ENCODE measurements around the gene CDKN2AIP.
"Not testable (repeated sequence)": the region's sequence is repeated elsewhere in the genome, so short reads cannot be mapped to it uniquely, and the experiment has no call there.

The CDKN2AIP gene

DNA sequence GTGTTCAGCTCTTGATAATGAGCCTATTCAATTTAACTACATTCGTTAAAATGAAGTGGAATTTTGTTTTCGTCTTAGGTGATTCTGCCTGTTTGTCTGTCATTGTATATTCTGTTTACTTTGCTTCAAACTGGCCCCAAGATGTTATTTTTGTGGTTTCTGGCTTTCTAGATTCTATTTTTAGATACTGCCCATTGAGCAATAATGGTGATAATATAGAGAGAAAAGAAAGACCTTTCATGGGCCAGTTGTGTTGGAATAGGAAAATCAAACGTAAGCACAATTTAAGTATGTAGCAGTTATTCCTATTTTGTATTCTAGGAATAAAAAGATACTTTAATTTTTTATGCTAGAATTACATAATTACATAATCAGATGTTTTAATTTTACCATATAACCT is 4.0 kb downstream of the CDKN2AIP start:
- DNase-seq (ENCODE audit: low read depth) = no peak

DNA sequence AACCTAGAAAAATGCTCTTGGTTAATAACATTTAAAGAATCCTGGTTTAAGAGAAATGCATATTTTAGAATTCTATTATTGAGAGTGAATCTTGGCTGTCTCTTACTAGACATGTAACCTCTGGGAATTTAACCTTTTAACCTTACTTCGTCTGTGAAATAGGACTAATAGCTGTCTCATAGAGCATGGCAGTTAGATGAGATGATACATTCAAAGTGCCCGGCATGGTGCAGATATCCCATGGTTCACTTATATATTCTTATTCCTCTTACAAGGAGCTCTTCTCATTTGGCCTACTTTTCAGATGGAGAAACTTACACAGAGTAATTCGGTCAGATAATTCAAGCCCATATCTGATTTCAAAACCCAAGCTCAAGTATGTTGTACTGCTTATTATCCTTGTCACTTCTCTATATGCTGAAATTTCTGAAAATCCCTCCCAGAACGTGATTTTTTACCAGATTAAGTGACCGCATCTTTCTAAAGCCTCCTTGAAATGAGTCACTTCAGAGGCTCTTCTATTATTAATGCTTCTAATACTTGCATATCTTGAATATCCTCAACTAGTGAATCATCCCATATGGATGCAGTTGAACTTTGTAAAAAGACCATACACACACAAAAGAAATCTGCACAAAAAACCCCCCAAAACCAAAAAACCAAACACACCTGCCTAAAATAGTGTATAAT is 4.9 kb downstream of the CDKN2AIP start:
- no peak for DNase-seq (ENCODE audit: low read depth)

DNA sequence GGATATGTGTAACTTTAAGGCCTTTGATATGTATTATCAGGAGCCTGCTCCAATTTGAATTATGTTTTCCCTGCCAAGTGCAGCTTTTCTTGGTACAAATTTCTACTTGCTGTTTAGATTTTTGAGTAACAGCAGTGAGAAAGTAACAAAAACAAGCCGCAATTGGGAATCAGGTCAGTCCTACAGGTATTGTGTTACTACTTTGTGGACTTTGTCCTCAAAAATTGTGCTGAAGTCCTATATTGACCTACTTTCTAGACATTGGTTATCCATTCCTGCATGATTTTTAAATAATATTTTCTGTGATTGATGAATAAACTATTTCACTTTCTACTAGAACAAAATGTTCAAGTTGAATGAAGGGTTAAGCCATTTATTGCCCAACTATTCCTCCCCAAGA is 5.7 kb downstream of the CDKN2AIP start:
- DNase-seq (ENCODE audit: low read depth) = no peak

DNA sequence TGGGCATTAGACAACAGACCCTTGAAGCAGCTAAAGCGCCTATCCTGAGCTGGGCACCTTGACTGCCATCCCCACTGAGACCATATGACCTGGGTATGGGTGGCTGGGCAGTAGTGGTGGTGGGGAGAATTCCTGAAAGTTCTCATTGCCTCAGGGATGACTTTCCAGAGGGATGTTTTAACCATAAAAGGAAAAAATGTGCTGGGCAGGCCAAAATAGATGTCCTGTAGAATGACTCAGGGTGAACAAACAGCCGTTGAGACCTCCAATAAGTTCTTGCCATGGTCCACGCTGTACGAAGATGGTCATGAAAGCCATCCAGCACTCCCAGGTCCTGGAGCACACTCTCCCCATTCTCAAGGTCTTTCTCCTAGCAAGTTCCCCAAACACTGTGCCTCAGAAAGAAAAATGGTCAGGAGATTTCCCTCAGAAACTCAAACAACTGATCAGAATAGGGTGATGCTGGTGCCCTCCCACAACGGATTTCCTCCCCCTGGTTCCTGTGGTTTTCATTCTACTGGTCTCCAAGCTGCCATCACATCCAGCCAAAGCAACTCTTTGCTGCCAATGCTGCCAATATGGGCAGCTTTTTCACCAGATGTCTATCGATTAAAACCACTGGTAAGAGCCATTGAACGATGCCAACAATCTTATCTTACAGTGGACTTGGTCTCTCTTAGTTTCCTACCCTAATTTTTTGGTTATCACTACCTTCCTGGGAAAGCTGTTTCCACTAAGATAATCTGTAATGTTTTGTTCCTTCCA is 11.2 kb downstream of the CDKN2AIP start:
- no peak for DNase-seq (ENCODE audit: low read depth)

DNA sequence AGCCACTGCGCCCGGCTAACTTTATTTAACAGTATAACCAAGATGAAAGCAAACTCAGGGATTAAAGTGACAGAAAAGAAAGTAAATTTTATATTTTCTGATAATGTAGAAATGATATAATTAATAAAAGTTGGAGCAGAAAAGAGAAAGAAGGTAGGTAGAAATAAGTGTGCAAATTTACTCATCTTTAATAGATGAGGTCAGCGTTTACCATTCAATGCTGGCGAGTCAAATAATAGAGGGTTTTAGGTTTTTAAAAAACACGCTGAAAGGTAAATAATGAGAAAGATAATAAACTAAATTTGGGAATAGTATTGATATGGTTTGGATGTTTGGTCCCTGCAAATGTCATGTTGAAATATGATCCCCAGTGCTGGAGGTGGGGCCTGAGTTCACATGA is 13.6 kb downstream of the CDKN2AIP start:
- no peak for DNase-seq (ENCODE audit: low read depth)

DNA sequence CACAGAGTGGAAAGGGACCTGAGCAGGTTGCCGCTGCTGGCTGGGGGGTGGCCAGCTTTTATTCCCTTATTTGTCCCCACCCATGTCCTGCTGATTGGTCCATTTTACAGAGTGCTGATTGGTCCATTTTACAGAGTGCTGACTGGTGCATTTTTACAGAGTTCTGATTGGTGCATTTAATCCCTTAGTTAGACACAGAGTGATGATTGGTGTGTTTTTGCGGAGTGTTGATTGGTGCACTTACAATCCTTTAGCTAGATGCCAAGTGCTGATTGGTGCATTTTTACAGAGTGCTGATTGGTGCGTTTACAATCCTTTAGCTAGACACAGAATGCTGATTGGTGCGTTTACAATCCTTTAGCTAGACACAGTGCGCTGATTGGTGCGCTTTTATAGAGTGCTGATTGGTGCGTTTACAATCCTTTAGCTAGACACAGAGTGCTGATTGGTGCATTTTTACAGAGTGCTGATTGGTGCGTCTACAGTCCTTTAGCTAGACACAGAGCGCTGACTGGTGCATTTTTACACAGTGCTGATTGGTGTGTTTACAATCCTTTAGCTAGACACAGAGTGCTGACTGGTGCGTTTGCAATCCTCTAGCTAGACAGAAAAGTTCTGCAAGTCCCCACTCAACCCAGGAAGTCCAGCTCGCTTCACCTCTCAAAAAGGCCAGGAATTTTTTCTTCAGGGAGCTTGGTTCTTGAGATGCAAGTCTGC is 19.6 kb downstream of the CDKN2AIP start:
- DNase-seq (ENCODE audit: low read depth) = not testable (repeated sequence)

DNA sequence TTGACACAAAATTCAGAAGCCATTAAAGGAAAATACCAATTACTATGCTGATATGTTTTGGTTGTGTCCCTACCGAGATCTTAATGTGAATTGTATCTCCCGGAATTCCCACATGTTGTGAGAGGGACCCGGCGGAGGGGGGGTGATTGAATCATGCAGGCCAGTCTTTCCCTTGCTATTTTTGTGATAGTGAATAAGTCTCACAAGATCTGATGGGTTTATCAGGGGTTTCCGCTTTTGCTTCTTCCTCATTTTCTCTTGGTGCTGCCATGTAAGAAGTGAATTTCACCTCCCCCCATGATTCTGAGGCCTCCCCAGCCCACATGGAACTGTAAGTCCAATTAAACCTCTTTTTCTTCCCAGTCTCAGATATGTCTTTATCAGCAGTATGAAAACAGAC is 21.4 kb downstream of the CDKN2AIP start:
- not testable (repeated sequence) for DNase-seq (ENCODE audit: low read depth)

DNA sequence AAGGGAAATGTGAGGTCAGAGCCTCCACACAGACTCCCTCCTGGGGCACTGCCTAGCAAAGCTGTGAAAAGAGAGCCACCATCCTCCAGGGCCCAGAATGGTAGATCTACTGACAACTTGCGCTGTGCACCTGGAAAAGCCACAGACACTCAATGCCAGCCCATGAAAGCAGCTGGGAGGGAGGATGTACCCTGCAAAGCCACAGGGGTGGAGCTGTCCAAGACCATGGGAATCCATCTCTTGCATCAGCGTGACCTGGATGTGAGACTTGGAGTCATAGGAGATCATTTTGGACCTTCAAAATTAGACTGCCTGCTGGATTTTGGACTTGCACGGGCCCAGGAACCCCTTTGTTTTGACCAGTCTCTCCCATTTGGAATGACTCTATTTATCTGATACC is 22.8 kb downstream of the CDKN2AIP start:
- no peak for DNase-seq (ENCODE audit: low read depth)

DNA sequence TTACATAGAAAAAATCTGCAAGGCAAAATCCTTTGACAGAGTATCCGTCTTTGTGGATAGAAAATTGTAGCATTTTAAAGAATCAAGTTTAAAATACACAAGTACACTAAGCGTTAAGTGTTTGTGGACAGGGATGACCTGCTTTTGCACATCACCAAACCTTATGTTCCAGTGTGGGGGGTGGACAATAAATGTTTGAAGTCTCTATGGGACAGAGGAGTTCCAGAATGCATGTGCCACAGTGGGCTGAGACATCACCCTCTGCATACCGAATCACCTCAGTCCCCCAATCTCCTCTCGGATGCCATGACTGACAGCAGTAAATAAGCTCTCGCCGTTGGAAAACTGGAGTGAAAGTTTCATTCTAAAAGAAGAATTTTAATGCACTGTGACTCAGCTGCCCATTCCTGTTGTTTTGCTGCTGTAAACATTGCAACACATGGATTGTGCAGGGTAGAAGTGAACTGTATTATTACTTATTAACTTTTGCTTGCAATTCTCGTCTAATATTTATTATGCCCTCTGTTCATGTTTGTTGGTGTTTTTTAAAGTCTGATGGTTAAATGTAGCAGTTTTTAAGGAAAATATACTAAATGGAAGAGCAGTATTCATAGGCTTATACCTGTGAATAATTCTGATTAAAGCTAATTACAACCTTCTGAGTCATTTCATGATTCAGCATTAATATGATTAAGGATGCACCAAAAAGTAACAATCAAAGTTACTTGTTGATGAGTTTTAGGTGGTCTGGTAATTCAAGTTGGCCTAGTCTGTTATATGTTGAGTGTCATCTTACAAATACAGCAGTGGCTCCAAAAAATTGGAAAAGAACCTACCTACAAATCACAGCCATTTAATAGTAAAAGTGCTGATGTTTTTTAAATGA is 24.0 kb downstream of the CDKN2AIP start:
- DNase-seq (ENCODE audit: low read depth) = no peak

DNA sequence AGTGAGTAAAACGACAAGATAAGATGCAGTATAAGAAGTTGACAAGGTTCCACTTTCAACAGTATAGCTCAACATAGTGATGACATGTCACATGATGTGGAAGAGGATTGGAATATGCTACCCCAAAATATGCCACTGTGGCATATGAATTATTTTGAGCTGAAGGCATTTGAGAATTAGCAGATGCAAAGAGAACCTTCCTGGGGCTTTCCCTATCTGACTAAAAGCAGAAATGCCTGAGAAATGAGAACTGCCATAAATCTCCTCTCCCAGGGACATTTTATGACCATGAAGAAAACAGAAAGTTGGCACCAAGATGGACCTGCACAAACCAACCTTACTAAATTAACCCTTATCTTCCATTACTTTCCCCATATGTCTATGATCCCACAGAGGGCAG is 24.8 kb downstream of the CDKN2AIP start:
- DNase-seq (ENCODE audit: low read depth) = no peak

DNA sequence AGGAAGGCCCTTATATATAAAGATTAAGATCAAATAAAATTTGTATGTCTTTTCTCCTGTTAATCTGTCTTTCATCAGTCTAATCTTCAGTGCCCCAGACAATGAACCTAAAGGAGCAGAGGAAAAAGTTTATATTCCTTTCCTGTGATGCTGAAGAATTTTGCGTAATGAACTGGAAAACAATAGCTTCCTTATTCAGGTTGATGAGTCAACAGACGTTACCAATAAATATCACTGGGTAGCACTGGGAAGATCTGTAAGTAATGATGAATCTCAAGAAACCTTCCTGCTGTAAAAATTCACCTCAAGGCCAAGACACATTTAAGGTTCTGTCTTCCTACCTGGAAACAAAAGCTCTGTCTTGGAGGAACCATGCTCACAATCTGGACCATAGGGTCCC is 25.5 kb downstream of the CDKN2AIP start:
- DNase-seq (ENCODE audit: low read depth) = no peak

DNA sequence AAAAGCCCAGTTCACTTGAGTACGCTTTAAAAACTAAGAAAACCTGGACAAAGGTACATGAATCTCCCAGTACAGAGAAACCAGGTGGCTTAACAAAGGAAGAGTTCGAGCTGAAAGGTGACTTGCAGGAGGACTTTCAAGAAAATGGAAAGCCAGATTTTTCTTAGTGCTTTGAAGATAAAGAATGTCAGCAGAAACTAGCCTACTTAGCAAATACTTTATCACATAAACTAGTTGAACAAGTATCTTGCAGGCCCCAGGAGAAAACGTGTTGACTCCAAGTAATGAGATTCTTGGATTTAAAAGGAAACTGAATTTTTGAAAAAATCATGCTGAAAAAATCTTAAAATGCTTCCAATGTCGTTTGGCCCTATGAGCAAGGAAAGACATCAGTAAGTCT is 26.4 kb downstream of the CDKN2AIP start:
- no peak for DNase-seq (ENCODE audit: low read depth)

DNA sequence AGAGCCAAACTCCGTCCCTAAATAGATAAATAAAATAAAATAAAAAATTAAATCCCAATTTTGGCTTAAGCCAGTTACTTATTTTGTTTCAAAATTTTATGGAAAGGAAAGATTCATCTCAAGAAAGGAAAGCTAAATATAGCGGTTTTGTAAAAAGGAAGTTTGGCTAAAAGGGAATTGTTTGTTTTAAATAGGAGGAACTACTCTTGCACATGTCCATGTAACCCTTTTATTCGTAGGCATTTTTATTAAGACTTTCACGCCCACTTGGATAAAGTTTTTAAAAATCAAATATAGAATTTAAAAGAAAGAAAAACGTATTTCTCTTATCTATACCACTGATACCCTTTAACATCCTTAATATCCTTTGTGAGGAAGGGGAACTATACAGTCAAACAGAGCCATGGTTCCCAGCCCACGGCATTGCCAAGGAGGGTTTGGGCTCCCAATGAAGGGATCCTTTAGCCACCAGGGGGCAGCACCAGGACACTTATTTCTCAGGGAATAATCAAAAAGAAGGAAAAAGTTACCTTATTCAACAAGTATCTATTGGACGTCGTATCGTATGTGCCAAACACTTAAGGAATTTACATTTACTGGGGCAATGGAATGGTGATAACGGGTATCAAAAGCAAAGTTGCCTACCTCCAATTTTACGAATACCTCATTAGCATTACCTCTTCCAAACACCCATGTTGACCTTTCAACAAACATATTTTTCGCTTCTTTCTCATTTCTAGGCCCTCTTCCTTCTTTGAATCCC is 27.7 kb downstream of the CDKN2AIP start:
- DNase-seq (ENCODE audit: low read depth) = no peak

DNA sequence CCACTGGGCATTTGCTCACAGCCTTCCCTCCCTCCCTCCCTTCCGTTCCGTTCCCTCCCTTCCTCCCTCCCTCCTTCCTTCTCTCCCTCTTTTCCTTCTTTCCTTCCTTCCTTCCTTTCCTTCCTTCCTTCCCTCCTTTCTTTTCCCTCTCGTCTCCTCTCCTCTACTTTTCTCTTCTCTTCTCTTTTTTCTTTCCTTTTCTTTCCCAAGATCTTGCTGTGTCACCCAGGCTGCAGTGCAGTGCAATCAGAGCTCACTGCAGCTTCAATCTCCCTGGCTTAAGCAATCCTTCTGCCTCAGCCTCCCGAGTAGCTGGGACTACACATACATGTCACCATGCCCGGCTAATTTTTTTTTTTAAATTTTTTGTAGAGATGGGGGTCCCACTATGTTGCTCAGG is 33.7 kb downstream of the CDKN2AIP start:
- no peak for DNase-seq (ENCODE audit: low read depth)

DNA sequence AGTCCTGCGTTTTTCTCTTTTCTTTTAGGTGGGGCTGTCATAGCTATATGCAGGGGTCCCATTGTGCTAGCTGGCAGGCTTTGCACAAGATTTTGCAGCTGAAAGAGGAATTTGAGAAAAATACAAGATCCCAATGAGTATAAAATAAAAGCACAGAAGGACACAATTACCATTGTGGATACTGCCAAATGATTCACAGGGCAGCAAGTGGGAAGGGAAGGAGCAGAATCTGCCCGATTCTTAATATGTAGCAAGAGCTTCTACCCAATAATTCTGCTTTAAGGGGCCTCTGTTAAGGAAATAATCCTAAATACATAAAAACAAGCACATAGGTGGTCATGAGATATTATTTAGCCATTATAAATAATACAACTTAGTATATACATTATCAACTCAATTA is 34.5 kb downstream of the CDKN2AIP start:
- no peak for DNase-seq (ENCODE audit: low read depth)

DNA sequence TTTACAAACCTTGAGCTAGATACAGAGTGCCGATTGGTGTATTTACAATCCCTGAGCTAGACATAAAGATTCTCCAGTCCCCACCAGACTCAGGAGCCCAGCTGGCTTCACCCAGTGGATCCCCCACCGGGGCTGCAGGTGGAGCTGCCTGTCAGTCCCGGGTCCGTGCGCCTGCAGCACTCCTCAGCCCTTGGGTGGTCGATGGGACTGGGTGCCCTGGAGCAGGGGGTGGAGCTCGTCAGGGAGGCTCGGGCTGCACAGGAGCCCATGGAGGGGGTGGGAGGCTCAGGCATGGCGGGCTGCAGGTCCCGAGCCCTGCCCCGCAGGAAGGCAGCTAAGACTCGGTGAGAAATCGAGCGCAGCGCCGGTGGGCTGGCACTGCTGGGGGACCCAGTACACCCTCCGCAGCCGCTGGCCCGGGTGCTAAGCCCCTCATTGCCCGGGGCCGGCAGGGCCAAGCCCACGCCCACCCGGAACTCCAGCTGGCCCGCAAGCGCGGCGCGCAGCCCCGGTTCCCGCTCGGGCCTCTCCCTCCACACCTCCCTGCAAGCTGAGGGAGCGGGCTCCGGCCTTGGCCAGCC is 38.2 kb downstream of the CDKN2AIP start:
- not testable (repeated sequence) for DNase-seq (ENCODE audit: low read depth)

DNA sequence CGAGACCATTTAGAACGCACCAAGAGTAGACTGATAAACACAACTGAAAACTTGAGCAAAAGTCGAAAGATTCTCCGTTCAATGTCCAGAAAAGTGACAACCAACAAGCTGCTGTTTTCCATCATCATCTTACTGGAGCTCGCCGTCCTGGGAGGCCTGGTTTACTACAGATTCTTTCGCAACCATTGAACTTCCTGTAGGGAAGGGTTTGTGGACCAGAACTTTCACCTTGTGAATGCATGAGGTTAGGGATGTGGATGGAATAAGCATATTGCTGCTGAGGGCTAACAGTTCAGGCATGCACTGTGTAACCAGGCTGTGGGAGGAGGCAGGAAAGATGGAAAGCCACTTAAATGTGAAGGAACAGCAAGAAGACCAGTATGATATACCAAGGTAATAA is 39.6 kb downstream of the CDKN2AIP start:
- no peak for DNase-seq (ENCODE audit: low read depth)

DNA sequence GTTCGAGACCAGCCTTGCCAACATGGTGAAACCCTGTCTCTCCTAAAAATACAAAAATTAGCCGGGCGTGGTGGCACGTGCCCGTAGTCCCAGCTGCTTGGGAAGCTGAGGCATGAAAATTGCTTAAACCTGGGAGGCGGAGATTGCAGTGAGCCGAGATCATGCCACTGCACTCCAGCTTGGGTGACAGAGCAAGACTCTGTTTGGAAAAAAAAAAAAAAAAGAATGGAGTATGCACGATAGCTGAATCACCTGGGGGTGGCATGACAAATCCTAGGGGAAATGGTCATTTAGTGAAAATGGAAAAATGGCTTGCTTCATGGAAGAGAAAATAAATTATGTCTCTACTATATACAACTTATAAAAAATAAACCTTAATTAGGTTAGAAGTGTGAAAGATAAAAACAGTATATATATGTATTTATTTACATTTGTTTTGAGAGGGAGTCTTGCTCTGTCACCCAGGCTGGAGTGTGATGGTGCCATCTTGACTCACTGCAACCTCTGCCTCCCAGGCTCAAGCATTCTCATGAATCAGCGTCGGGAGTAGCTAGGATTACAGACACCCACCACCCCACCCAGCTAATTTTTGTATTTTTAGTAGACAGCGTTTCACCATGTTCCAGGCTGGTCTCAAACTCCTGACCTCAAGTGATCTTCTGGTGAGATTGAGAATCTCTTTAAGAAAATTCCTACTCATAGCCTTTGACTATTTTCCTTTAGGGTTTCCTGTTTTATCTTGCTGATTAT is 41.1 kb downstream of the CDKN2AIP start:
- no peak for DNase-seq (ENCODE audit: low read depth)

DNA sequence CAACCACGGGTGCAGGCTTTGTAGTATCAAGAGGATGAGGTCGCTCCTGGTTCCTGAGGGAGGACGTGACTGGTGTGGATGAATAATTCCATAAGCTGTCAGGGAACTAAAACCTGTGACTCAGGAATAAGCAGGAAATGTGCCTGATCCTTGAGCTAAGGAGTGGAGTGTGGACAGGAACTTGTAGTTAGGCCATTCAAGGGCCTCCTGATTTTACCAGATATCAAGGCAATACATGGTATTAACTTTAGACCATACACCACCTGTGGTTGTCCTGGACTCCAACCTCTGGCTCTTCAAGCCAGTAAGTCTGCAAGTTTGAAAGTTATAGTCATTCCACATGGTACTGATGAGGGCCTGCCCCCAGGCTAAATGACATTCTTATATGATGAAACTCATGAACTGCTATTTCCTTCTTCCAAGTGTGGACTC is 48.4 kb downstream of the CDKN2AIP start:
- DNase-seq (ENCODE audit: low read depth) = no peak

DNA sequence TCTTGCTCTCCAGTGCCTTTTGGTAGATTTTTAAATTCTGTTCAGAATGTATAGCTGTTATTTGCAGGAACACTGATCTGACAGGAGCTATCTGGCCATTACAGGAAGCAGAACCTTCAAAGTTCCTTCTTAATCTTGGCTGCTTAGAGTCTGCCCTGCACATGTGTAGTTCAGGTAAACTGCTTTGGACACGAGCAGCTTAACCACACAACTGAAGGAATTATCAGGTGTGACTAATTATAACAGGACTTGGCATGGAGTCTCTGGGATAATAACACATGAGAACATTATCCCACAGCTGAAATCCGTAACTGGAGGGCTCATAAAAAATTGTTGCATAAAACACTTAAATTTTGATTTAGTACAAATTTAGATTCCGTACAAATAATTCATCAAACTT is 48.8 kb downstream of the CDKN2AIP start:
- DNase-seq (ENCODE audit: low read depth) = no peak

Measured in GM04503 (cell line).